Raji (cell line): ENCODE measurements around the gene LDHD.

Experiments used
- POLR2A ChIP-seq: IDR thresholded peaks from 2 replicates; pipeline ENCODE4 v1.6.1; 2011; ENCODE audit warnings: low read depth, low read length, control low read depth; ENCODE audit not compliant: insufficient read depth

LDHD gene

GRCh38 chr16:75095204-75095621 is 21.4 kb downstream of the LDHD start:
- TF ChIP-seq POLR2A, result no peak

- TF ChIP-seq POLR2A, result no peak
Observed at GRCh38 chr16:75093598-75094540, 22.7 kb downstream of the LDHD start.

GRCh38 chr16:75092777-75093176 is 23.8 kb downstream of the LDHD start:
- no peak for TF ChIP-seq POLR2A

- TF ChIP-seq POLR2A, result no peak
Observed at GRCh38 chr16:75089486-75090202, 26.9 kb downstream of the LDHD start.

- TF ChIP-seq POLR2A, result no peak
Observed at GRCh38 chr16:75088934-75089333, 27.6 kb downstream of the LDHD start.

GRCh38 chr16:75088216-75088615 is 28.4 kb downstream of the LDHD start:
- TF ChIP-seq POLR2A, result no peak

- TF ChIP-seq POLR2A, result no peak
Observed at GRCh38 chr16:75087375-75087979, 29.1 kb downstream of the LDHD start.

- TF ChIP-seq POLR2A, result no peak
Observed at GRCh38 chr16:75086688-75087374, 29.7 kb downstream of the LDHD start.

GRCh38 chr16:75086281-75086680 is 30.3 kb downstream of the LDHD start:
- no peak for TF ChIP-seq POLR2A

- TF ChIP-seq POLR2A, result no peak
Observed at GRCh38 chr16:75085556-75085955, 31.0 kb downstream of the LDHD start.

- no peak for TF ChIP-seq POLR2A
Observed at GRCh38 chr16:75083813-75084212, 32.8 kb downstream of the LDHD start.

- no peak for TF ChIP-seq POLR2A
Observed at GRCh38 chr16:75081179-75081859, 35.3 kb downstream of the LDHD start.

- no peak for TF ChIP-seq POLR2A
Observed at GRCh38 chr16:75080205-75081029, 36.2 kb downstream of the LDHD start.
